ENCODE results near the gene MRGPRD. TPM values are rescaled to one million over a fixed set of nuclear protein-coding genes. Genes with fewer than 3 reads are reported as not detected.

The MRGPRD gene
- total and polyA plus RNA-seq, 10 of the 15 experiments (the other 5 are each of a cell fraction or from before 2014, with no cell fraction given) = not detected

DNA sequence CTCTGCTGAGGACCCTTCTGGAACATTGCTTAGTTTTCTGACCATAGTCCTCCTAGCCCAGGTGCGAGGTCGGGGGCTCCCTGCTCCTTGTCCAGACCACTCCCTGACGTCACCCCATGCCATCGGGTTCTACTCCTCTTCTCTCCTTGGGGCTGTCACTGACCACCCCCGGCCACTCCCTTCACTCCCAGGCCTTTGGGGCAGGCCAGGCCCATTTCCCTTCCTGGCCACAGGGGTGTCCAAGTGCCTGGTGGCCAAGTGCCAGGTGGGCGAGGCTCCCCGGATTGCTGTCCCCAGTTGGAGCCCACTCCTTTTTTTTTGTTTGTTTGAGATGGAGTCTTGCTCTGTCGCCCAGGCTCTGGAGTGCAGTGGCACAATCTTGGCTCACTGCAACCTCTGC lies 19.5 kb downstream of the MRGPRD start:
- no peak overlapping the region for H3K27ac ChIP-seq (ENCODE audit: control insufficient read depth, insufficient read depth)
- H3K79me2 ChIP-seq (ENCODE audit: control insufficient read depth, insufficient read depth, low read length) = no peaks in the 10 kb centered on the region
- H3K4me1 ChIP-seq (ENCODE audit: control insufficient read depth, insufficient read depth, low read length) = no peaks in the 10 kb centered on the region; the same call in 1 of the 2 replicates
- in situ Hi-C loops (cut with MboI) (no loop called here), intact Hi-C loops (cut with micrococcal nuclease; ENCODE audit: unreplicated experiment) (no loop called here)
- ATAC-seq (no peak), FAIRE-seq (no peak), DNase-seq (ENCODE audit: low read depth, low spot score) (no peak)
- CTCF ChIA-PET = no interaction called here
- no peaks in the 10 kb centered on the region for H4K20me1 ChIP-seq (ENCODE audit: control insufficient read depth, insufficient read depth)
- SMC1A ChIA-PET (ENCODE audit: uncharacterized antibody, unreplicated experiment) = no interaction called here
- H3K36me3 ChIP-seq (ENCODE audit: control insufficient read depth in 2 of 2, insufficient read depth in 2 of 2, low read length in 1 of 2) = no peaks in the 10 kb centered on the region
- H3K27me3 ChIP-seq (replicated peaks in 1 of 2; ENCODE audit: control insufficient read depth in 2 of 2, insufficient read depth in 2 of 2, low read length in 1 of 2) = no peaks in the 10 kb centered on the region
- POLR2A ChIA-PET = no interaction called here
- TF ChIP-seq, protein P1, sequence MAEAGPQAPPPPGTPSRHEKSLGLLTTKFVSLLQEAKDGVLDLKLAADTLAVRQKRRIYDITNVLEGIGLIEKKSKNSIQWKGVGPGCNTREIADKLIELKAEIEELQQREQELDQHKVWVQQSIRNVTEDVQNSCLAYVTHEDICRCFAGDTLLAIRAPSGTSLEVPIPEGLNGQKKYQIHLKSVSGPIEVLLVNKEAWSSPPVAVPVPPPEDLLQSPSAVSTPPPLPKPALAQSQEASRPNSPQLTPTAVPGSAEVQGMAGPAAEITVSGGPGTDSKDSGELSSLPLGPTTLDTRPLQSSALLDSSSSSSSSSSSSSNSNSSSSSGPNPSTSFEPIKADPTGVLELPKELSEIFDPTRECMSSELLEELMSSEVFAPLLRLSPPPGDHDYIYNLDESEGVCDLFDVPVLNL (IDR thresholded peaks at IDR 0.05; ENCODE audit: low read depth, low read length) = no peak
- TF ChIP-seq TCF7 (IDR thresholded peaks at IDR 0.05; ENCODE audit: borderline replicate concordance) = no peak
- TF ChIP-seq, protein P2, sequence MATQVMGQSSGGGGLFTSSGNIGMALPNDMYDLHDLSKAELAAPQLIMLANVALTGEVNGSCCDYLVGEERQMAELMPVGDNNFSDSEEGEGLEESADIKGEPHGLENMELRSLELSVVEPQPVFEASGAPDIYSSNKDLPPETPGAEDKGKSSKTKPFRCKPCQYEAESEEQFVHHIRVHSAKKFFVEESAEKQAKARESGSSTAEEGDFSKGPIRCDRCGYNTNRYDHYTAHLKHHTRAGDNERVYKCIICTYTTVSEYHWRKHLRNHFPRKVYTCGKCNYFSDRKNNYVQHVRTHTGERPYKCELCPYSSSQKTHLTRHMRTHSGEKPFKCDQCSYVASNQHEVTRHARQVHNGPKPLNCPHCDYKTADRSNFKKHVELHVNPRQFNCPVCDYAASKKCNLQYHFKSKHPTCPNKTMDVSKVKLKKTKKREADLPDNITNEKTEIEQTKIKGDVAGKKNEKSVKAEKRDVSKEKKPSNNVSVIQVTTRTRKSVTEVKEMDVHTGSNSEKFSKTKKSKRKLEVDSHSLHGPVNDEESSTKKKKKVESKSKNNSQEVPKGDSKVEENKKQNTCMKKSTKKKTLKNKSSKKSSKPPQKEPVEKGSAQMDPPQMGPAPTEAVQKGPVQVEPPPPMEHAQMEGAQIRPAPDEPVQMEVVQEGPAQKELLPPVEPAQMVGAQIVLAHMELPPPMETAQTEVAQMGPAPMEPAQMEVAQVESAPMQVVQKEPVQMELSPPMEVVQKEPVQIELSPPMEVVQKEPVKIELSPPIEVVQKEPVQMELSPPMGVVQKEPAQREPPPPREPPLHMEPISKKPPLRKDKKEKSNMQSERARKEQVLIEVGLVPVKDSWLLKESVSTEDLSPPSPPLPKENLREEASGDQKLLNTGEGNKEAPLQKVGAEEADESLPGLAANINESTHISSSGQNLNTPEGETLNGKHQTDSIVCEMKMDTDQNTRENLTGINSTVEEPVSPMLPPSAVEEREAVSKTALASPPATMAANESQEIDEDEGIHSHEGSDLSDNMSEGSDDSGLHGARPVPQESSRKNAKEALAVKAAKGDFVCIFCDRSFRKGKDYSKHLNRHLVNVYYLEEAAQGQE (IDR thresholded peaks at IDR 0.05; ENCODE audit: low read depth, low read length) = no peak
- TF ChIP-seq, protein P3, sequence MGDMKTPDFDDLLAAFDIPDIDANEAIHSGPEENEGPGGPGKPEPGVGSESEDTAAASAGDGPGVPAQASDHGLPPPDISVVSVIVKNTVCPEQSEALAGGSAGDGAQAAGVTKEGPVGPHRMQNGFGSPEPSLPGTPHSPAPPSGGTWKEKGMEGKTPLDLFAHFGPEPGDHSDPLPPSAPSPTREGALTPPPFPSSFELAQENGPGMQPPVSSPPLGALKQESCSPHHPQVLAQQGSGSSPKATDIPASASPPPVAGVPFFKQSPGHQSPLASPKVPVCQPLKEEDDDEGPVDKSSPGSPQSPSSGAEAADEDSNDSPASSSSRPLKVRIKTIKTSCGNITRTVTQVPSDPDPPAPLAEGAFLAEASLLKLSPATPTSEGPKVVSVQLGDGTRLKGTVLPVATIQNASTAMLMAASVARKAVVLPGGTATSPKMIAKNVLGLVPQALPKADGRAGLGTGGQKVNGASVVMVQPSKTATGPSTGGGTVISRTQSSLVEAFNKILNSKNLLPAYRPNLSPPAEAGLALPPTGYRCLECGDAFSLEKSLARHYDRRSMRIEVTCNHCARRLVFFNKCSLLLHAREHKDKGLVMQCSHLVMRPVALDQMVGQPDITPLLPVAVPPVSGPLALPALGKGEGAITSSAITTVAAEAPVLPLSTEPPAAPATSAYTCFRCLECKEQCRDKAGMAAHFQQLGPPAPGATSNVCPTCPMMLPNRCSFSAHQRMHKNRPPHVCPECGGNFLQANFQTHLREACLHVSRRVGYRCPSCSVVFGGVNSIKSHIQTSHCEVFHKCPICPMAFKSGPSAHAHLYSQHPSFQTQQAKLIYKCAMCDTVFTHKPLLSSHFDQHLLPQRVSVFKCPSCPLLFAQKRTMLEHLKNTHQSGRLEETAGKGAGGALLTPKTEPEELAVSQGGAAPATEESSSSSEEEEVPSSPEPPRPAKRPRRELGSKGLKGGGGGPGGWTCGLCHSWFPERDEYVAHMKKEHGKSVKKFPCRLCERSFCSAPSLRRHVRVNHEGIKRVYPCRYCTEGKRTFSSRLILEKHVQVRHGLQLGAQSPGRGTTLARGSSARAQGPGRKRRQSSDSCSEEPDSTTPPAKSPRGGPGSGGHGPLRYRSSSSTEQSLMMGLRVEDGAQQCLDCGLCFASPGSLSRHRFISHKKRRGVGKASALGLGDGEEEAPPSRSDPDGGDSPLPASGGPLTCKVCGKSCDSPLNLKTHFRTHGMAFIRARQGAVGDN (IDR thresholded peaks at IDR 0.05) = no peak
- TF ChIP-seq SMARCA5 (IDR thresholded peaks at IDR 0.05) = no peak
- TF ChIP-seq ZNF384 (IDR thresholded peaks at IDR 0.05; ENCODE audit: borderline replicate concordance, low read depth, low read length) = no peak
- no peak for TF ChIP-seq POU2F2 (IDR thresholded peaks at IDR 0.05; ENCODE audit: borderline replicate concordance, low read depth, low read length)
- TF ChIP-seq EP300 (IDR thresholded peaks at IDR 0.05; ENCODE audit: borderline replicate concordance in 1 of 2, control insufficient read depth in 1 of 2, low read depth in 2 of 2, low read length in 2 of 2) = no peak
- no peak for TF ChIP-seq JUNB (IDR thresholded peaks at IDR 0.05)
- TF ChIP-seq TARDBP (IDR thresholded peaks at IDR 0.05; ENCODE audit: borderline replicate concordance) = no peak
- TF ChIP-seq, protein P4, sequence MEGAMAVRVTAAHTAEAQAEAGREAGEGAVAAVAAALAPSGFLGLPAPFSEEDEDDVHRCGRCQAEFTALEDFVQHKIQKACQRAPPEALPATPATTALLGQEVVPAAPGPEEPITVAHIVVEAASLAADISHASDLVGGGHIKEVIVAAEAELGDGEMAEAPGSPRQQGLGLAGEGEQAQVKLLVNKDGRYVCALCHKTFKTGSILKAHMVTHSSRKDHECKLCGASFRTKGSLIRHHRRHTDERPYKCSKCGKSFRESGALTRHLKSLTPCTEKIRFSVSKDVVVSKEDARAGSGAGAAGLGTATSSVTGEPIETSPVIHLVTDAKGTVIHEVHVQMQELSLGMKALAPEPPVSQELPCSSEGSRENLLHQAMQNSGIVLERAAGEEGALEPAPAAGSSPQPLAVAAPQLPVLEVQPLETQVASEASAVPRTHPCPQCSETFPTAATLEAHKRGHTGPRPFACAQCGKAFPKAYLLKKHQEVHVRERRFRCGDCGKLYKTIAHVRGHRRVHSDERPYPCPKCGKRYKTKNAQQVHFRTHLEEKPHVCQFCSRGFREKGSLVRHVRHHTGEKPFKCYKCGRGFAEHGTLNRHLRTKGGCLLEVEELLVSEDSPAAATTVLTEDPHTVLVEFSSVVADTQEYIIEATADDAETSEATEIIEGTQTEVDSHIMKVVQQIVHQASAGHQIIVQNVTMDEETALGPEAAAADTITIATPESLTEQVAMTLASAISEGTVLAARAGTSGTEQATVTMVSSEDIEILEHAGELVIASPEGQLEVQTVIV (IDR thresholded peaks at IDR 0.05; ENCODE audit: borderline replicate concordance, partially characterized antibody) = no peak
- no peak for TF ChIP-seq BRCA1 (IDR thresholded peaks at IDR 0.05; ENCODE audit: low read depth, low read length)
- peaks cover 4% of the 10 kb centered on the region; the same call in 2 of the 3 replicates for H3K9me3 ChIP-seq (replicated peaks; ENCODE audit: control insufficient read depth, insufficient read depth, low read length)
- H2AFZ ChIP-seq (ENCODE audit: control insufficient read depth, low read depth, low read length) = no peak overlapping the region
- WGBS (ENCODE audit: insufficient coverage, insufficient replicate concordance, low lambda C conversion rate, missing lambda C conversion rate) = 42% methylated on average over 8 of the region's 8 CpGs
- no TSS peak for BruUV-seq (replicated peaks)
- RAD21 ChIA-PET (ENCODE audit: unreplicated experiment) = no interaction called here
- H3K4me2 ChIP-seq (ENCODE audit: control insufficient read depth, insufficient read depth) = no peak overlapping the region
- no peak overlapping the region for H3K4me3 ChIP-seq
- no peak overlapping the region for H3K9ac ChIP-seq (ENCODE audit: control insufficient read depth, insufficient read depth, low read length)

Measured in GM12878 (cell line).